CD14-positive monocyte (primary cell): ENCODE measurements around the gene MYL4. TPM values are rescaled to one million over a fixed set of nuclear protein-coding genes. Genes with fewer than 3 reads are reported as not detected.
"Not testable (repeated sequence)": the region's sequence is repeated elsewhere in the genome, so short reads cannot be mapped to it uniquely, and the experiment has no call there.

Source experiments
- DNase-seq, 3 donors: peaks; one replicate each; pipeline ENCODE4 v3.0.0-alpha.2; 2011 to 2022
- H2AFZ ChIP-seq: 2 replicates; pipeline ENCODE4 v1.6.0; 2012; ENCODE audit warnings: mild to moderate bottlenecking, low read depth, low read length, inconsistent platforms; ENCODE audit not compliant: insufficient read depth, poor library complexity, severe bottlenecking
- H3K27ac ChIP-seq, 2 donors: 1 replicate in 1 of 2; 2 replicates in 1 of 2; pipeline ENCODE4 v1.5.1; 2012 to 2013; ENCODE audit warnings: low read length in 2 of 2, control low read depth in 1 of 2, inconsistent platforms in 1 of 2, low read depth in 1 of 2, mild to moderate bottlenecking in 1 of 2
- H3K27me3 ChIP-seq, 2 donors: one replicate each; pipeline versions ENCODE4 v1.6.0 to v1.6.1; 2011 to 2013; ENCODE audit warnings: low read length in 2 of 2; ENCODE audit not compliant: control insufficient read depth in 2 of 2, insufficient read depth in 2 of 2
- H3K36me3 ChIP-seq, 2 donors: replicated peaks in 1 of 2; 1 replicate in 1 of 2; 2 replicates in 1 of 2; pipeline versions ENCODE4 v1.5.1 to v1.6.1; 2012 to 2013; ENCODE audit warnings: low read length in 2 of 2, control low read depth in 1 of 2, inconsistent platforms in 1 of 2, mild to moderate bottlenecking in 1 of 2; ENCODE audit not compliant: insufficient read depth in 2 of 2, control insufficient read depth in 1 of 2
- H3K4me1 ChIP-seq, 2 donors: 1 replicate in 1 of 2; 2 replicates in 1 of 2; pipeline versions ENCODE4 v1.5.1 to v1.6.1; 2012 to 2013; ENCODE audit warnings: low read length in 2 of 2, control low read depth in 1 of 2, inconsistent platforms in 1 of 2, mild to moderate bottlenecking in 1 of 2, moderate library complexity in 1 of 2; ENCODE audit not compliant: insufficient read depth in 2 of 2, control insufficient read depth in 1 of 2
- H3K4me2 ChIP-seq: replicated peaks from 2 replicates; pipeline ENCODE3; 2012; ENCODE audit warnings: low read length, moderate library complexity, mild to moderate bottlenecking; ENCODE audit not compliant: poor library complexity, severe bottlenecking; ENCODE audit errors: extremely low read depth
- H3K4me3 ChIP-seq, 3 experiments: fragments of 200-600 bp in 1 of 3; sonication (generic) in 1 of 3; replicated peaks in 1 of 3; 1 replicate in 2 of 3; 2 replicates in 1 of 3; pipeline ENCODE4 v1.5.1; 2011 to 2013; ENCODE audit warnings: low read length in 3 of 3, mild to moderate bottlenecking in 3 of 3, control low read depth in 2 of 3, low read depth in 2 of 3, inconsistent platforms in 1 of 3, moderate library complexity in 1 of 3
- H3K79me2 ChIP-seq: 2 replicates; pipeline ENCODE4 v1.6.0; 2012; ENCODE audit warnings: mild to moderate bottlenecking, control low read depth, inconsistent platforms, low read length, moderate library complexity; ENCODE audit not compliant: insufficient read depth
- H3K9ac ChIP-seq: 2 replicates; pipeline ENCODE4 v1.6.0; 2017; ENCODE audit warnings: low read length, mild to moderate bottlenecking; ENCODE audit not compliant: insufficient read depth, poor library complexity, severe bottlenecking
- H3K9me3 ChIP-seq, 2 donors: replicated peaks in 1 of 2; 1 replicate in 1 of 2; 2 replicates in 1 of 2; pipeline versions ENCODE4 v1.5.1 to v1.6.1; 2012 to 2013; ENCODE audit warnings: low read length in 2 of 2, control low read depth in 1 of 2; ENCODE audit not compliant: control insufficient read depth in 1 of 2, insufficient read depth in 1 of 2
- H4K20me1 ChIP-seq: 2 replicates; pipeline ENCODE4 v1.6.0; 2012; ENCODE audit warnings: mild to moderate bottlenecking, low read length, control low read depth, moderate library complexity; ENCODE audit not compliant: insufficient read depth
- H3K27ac Mint-ChIP-seq, 7 donors: one replicate each; pipeline ENCODE4 v1.8.0; 2020; ENCODE audit warnings: mild to moderate bottlenecking in 7 of 7, mixed read lengths in 7 of 7, moderate library complexity in 6 of 7, inconsistent platforms in 2 of 7
- H3K27me3 Mint-ChIP-seq, 3 donors: one replicate each; pipeline ENCODE4 v1.8.0; 2021 to 2022; ENCODE audit warnings: low read depth in 3 of 3, mild to moderate bottlenecking in 3 of 3, mixed read lengths in 3 of 3, moderate library complexity in 3 of 3, inconsistent platforms in 1 of 3
- H3K36me3 Mint-ChIP-seq, 2 donors: one replicate each; pipeline ENCODE4 v1.8.0; 2020; ENCODE audit warnings: mixed read lengths in 2 of 2, inconsistent platforms in 1 of 2, mild to moderate bottlenecking in 1 of 2
- H3K4me1 Mint-ChIP-seq: one replicate; pipeline ENCODE4 v1.8.0; 2020; ENCODE audit warnings: mild to moderate bottlenecking, mixed read lengths
- H3K4me3 Mint-ChIP-seq, 2 donors: one replicate each; pipeline ENCODE4 v1.8.0; 2020; ENCODE audit warnings: mild to moderate bottlenecking in 2 of 2, mixed read lengths in 2 of 2, moderate library complexity in 1 of 2
- H3K9me3 Mint-ChIP-seq, 7 donors: one replicate each; pipeline ENCODE4 v1.8.0; 2020 to 2022; ENCODE audit warnings: mixed read lengths in 7 of 7, mild to moderate bottlenecking in 6 of 7, moderate library complexity in 6 of 7, inconsistent platforms in 2 of 7
- CTCF ChIP-seq: fragments of 200-600 bp; IDR thresholded peaks from one replicate; pipeline ENCODE4 v1.8.0; 2022; ENCODE audit warnings: antibody characterized with exemption, mild to moderate bottlenecking
- WGBS: methylation state at CpG from one replicate; pipeline ENCODE4 v1.1.5; 2013; ENCODE audit warnings: missing lambda C conversion rate; ENCODE audit not compliant: insufficient coverage; 5-methylcytosine and 5-hydroxymethylcytosine counted together
- intact Hi-C, 2 donors: fragments of 100-400 bp; cut with micrococcal nuclease; formaldehyde crosslinking; loops; one replicate each; pipeline versions ENCODE4 v1.15.0 to v1.15.1; 2023
- polyA plus RNA-seq, 3 donors: library from polyadenylated mRNA; depleted of rRNA in 1 of 3; unstranded in 2 of 3; stranded (reverse) in 1 of 3; fragments of 300-500 nt in 2 of 3; fragments of >200 nt in 1 of 3; fragmentation: Illumina TruSeq in 2 of 3; gene quantifications; 1 replicate in 2 of 3; 2 replicates in 1 of 3; pipeline ENCODE4 v1.2.3, GENCODE V29; 2012 to 2021

The MYL4 gene
- polyA plus RNA-seq, 3 donors: 0.43 TPM; not detected in 2

GRCh38 chr17:47168896-47169295 is 40.3 kb upstream of the MYL4 start:
- H3K4me1 Mint-ChIP-seq, DNase-seq, H3K4me3 ChIP-seq, H3K9me3 ChIP-seq, H2AFZ ChIP-seq, H3K4me1 ChIP-seq, H3K27ac ChIP-seq, H3K27me3 Mint-ChIP-seq, intact Hi-C loops, H3K4me2 ChIP-seq, H3K9ac ChIP-seq, H3K9me3 Mint-ChIP-seq, H3K27me3 ChIP-seq, H3K4me3 Mint-ChIP-seq: not testable (repeated sequence)
- Histone ChIP-seq H3K79me2 (peaks cover 67% of the 10 kb centered on the region), H4K20me1 (peaks cover 45% of the 10 kb centered on the region), H3K36me3 (peaks cover 64 to 82% of the 10 kb centered on the region in 2 donors)
- H3K27ac Mint-ChIP-seq: peak overlapping the region in 1 of 7 donors; percentile 46
- peaks cover 55 to 71% of the 10 kb centered on the region in 2 donors for H3K36me3 Mint-ChIP-seq
- no CpG with 5 or more reads among the region's 4 CpGs for WGBS

GRCh38 chr17:47170710-47171109 is 38.4 kb upstream of the MYL4 start:
- H3K9ac ChIP-seq: no peak overlapping the region
- Mint-ChIP-seq H3K9me3 (peaks cover 0 to 4% (median 2%) of the 10 kb centered on the region in 7 donors), H3K4me1 (peaks cover 18% of the 10 kb centered on the region), H3K27ac (peak overlapping the region in 1 of 7 donors; percentile 33), H3K36me3 (peaks cover 51 to 68% of the 10 kb centered on the region in 2 donors), H3K4me3 (no peak overlapping the region), H3K27me3 (no peaks in the 10 kb centered on the region)
- peaks cover 63% of the 10 kb centered on the region for H4K20me1 ChIP-seq
- peak overlapping the region in 1 of 2 donors; percentile 11 for H3K27ac ChIP-seq
- H3K36me3 ChIP-seq: peaks cover 53 to 81% of the 10 kb centered on the region in 2 donors
- no peak overlapping the region for H3K4me2 ChIP-seq
- H3K9me3 ChIP-seq: no peaks in the 10 kb centered on the region
- intact Hi-C loops: no loop called here
- H3K4me1 ChIP-seq: peaks cover 5 to 16% of the 10 kb centered on the region in 2 donors
- H3K4me3 ChIP-seq: no peak overlapping the region
- TF ChIP-seq CTCF: no peak
- no CpG with 5 or more reads among the region's 4 CpGs for WGBS
- H3K79me2 ChIP-seq: peaks cover 77% of the 10 kb centered on the region
- no peaks in the 10 kb centered on the region for H3K27me3 ChIP-seq
- no peak for DNase-seq
- H2AFZ ChIP-seq: no peak overlapping the region
